ENCODE data around the gene NDUFS1. TPM values are rescaled to one million over a fixed set of nuclear protein-coding genes. Genes with fewer than 3 reads are reported as not detected.
"Not testable (repeated sequence)": the region's sequence is repeated elsewhere in the genome, so short reads cannot be mapped to it uniquely, and the experiment has no call there.

Gene NDUFS1
- total and polyA plus RNA-seq, 2 of the 8 experiments (the other 6 are each of a cell fraction or from before 2014, with no cell fraction given) = 42.1 to 97.0 TPM

GRCh38 chr2:206162401-206162800 is 3.2 kb upstream of the NDUFS1 start:
- POLR2A ChIA-PET (ENCODE audit: partially characterized antibody) = interaction anchor here (1.0 to 3.6 kb wide), 2 partner anchors 28 to 94 kb away, joined by 4 to 17 read pairs; no protein-coding TSS in a partner anchor

More at GRCh38 chr2:206162401-206162800, 3.2 kb upstream of the NDUFS1 start:
- not testable (repeated sequence) for DNase-seq (ENCODE audit: low read depth in 1 of 2, low spot score in 2 of 2); FAIRE-seq; H3K79me1 ChIP-seq (ENCODE audit: low read depth, low read length); H3K4ac ChIP-seq (replicated peaks; ENCODE audit: insufficient read length, low read depth, low read length); H3K56ac ChIP-seq (replicated peaks; ENCODE audit: insufficient read length, low read depth, low read length); H2AFZ ChIP-seq (ENCODE audit: low read length); H3K27ac ChIP-seq (ENCODE audit: low read depth, low read length); H3K18ac ChIP-seq (ENCODE audit: extremely low read depth, low read length); H4K91ac ChIP-seq (replicated peaks; ENCODE audit: insufficient read length, low read length); H3K23ac ChIP-seq (ENCODE audit: insufficient read length); H3K4me2 ChIP-seq (ENCODE audit: insufficient read depth in 1 of 2, low read depth in 2 of 2, low read length in 2 of 2); H4K8ac ChIP-seq (ENCODE audit: extremely low read depth, insufficient read depth, low read length); H3K9me3 ChIP-seq (ENCODE audit: insufficient read depth in 2 of 2, low read depth in 1 of 2, low read length in 1 of 2); H2BK15ac ChIP-seq (ENCODE audit: low read length); H3K27me3 ChIP-seq (replicated peaks in 1 of 4; ENCODE audit: control insufficient read depth in 3 of 4, extremely low read depth in 1 of 4, insufficient read depth in 3 of 4, low read length in 3 of 4); H2BK20ac ChIP-seq (ENCODE audit: low read length); H3K4me1 ChIP-seq (replicated peaks in 1 of 4; ENCODE audit: control insufficient read depth in 3 of 4, insufficient read depth in 4 of 4, low read length in 3 of 4); H4K5ac ChIP-seq (ENCODE audit: insufficient read length, low read depth, low read length); H3K14ac ChIP-seq (ENCODE audit: insufficient read length); H3K9ac ChIP-seq (replicated peaks in 1 of 4; ENCODE audit: extremely low read depth in 1 of 4, low read depth in 3 of 4, low read length in 3 of 4); H2AK5ac ChIP-seq (ENCODE audit: low read depth, low read length); H2BK12ac ChIP-seq (ENCODE audit: low read depth, low read length); H2BK5ac ChIP-seq (ENCODE audit: low read depth, low read length); H3K4me3 ChIP-seq (ENCODE audit: extremely low read depth in 1 of 4, insufficient read depth in 2 of 4, low read depth in 3 of 4, low read length in 4 of 4); H2BK120ac ChIP-seq (replicated peaks; ENCODE audit: low read depth, low read length)
- H3K23me2 ChIP-seq (ENCODE audit: low read depth, low read length) = peaks cover 11% of the 10 kb centered on the region
- peaks cover 3 to 12% of the 10 kb centered on the region in 2 experiments for H4K20me1 ChIP-seq (replicated peaks in 1 of 2; ENCODE audit: control insufficient read depth in 1 of 2, insufficient read depth in 2 of 2, low read length in 2 of 2)
- 99% methylated on average over 4 of the region's 4 CpGs; no CpG with 5 or more reads in 1 of the 2 experiments for WGBS, 2 experiments (ENCODE audit: extremely low coverage in 1 of 2, insufficient coverage in 1 of 2, insufficient read length in 1 of 2, insufficient replicate concordance in 2 of 2, low coverage in 1 of 2, low lambda C conversion rate in 2 of 2, missing lambda C conversion rate in 1 of 2)
- H3K79me2 ChIP-seq (ENCODE audit: control insufficient read depth in 1 of 2, insufficient read depth in 2 of 2, low read length in 2 of 2) = peaks cover 9 to 40% of the 10 kb centered on the region in 2 experiments; a peak in 3 of 4 replicates
- peaks cover 11 to 34% (median 23%) of the 10 kb centered on the region in 4 experiments for H3K36me3 ChIP-seq (ENCODE audit: control insufficient read depth in 2 of 4, insufficient read depth in 4 of 4, low read length in 3 of 4)
- CTCF ChIA-PET (ENCODE audit: partially characterized antibody) = interaction anchor here (0.6 to 1.4 kb wide), 2 partner anchors 14 to 87 kb away, joined by 3 to 5 read pairs; no protein-coding TSS in a partner anchor

Data from H1 (cell line).